ENCODE data around the gene DLGAP3. TPM values are rescaled to one million over a fixed set of nuclear protein-coding genes. Genes with fewer than 3 reads are reported as not detected.

DLGAP3 gene
- total RNA-seq, 1 donor from 2014 or later: 0.18 TPM

DNA sequence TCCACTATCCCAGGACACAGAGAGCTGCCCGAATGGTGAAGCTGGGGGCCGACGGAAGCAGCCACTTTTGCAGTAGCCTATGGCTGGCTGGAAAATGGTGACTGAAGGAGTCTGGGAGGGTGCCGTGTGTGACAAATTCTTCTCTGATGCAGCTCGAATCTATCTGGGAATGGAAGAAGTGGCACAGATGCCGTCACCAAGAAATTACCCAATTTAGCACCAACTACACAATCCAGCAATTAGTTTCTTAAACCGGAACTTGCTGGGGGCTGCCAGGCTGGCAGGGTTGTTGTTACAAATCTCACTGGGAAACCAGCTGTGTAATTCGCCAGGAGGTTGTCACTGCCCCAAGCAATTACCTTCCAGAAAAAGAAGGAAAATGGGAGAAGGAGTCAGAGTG lies 18.0 kb downstream of the DLGAP3 start:
- DNase-seq (no peak), ATAC-seq (no peak)
- no peaks in the 10 kb centered on the region for H3K36me3 ChIP-seq
- H3K27ac ChIP-seq: no peak overlapping the region
- TF ChIP-seq, protein P1, sequence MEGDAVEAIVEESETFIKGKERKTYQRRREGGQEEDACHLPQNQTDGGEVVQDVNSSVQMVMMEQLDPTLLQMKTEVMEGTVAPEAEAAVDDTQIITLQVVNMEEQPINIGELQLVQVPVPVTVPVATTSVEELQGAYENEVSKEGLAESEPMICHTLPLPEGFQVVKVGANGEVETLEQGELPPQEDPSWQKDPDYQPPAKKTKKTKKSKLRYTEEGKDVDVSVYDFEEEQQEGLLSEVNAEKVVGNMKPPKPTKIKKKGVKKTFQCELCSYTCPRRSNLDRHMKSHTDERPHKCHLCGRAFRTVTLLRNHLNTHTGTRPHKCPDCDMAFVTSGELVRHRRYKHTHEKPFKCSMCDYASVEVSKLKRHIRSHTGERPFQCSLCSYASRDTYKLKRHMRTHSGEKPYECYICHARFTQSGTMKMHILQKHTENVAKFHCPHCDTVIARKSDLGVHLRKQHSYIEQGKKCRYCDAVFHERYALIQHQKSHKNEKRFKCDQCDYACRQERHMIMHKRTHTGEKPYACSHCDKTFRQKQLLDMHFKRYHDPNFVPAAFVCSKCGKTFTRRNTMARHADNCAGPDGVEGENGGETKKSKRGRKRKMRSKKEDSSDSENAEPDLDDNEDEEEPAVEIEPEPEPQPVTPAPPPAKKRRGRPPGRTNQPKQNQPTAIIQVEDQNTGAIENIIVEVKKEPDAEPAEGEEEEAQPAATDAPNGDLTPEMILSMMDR (IDR thresholded peaks at IDR 0.05): no peak
- H3K4me3 ChIP-seq: no peak overlapping the region
- intact Hi-C loops (cut with DNase I): no loop called here
- H3K9me3 ChIP-seq: no peaks in the 10 kb centered on the region
- no peaks in the 10 kb centered on the region for H3K27me3 ChIP-seq (ENCODE audit: low read depth)
- no peaks in the 10 kb centered on the region for H3K4me1 ChIP-seq

DNA sequence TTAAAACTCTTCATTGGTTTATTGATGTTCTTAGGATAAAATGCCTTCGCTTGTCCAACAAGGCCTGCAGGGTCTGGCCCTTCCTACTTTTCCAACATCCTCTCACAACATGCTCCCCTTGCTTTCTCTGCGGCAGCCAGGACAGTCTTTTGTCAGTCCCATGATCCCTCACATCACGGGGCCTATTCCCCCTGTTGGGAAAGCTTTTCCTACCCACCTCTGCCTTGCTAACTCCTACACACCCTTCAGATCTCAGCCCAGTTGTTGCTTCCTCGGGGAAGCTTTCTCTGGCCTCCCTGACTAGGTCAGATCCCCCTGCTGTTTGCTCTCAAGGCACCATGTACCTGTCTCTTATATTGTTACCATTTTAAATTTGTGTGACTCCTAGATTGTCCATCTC lies 19.0 kb downstream of the DLGAP3 start:
- H3K36me3 ChIP-seq: no peaks in the 10 kb centered on the region
- no peak overlapping the region for H3K27ac ChIP-seq
- TF ChIP-seq, protein P1 (IDR thresholded peaks at IDR 0.05): no peak
- no peaks in the 10 kb centered on the region for H3K9me3 ChIP-seq
- H3K4me1 ChIP-seq: no peaks in the 10 kb centered on the region
- ATAC-seq (no peak), DNase-seq (no peak)
- no peak overlapping the region for H3K4me3 ChIP-seq
- intact Hi-C loops (cut with DNase I): no loop called here
- H3K27me3 ChIP-seq (ENCODE audit: low read depth): no peaks in the 10 kb centered on the region

DNA sequence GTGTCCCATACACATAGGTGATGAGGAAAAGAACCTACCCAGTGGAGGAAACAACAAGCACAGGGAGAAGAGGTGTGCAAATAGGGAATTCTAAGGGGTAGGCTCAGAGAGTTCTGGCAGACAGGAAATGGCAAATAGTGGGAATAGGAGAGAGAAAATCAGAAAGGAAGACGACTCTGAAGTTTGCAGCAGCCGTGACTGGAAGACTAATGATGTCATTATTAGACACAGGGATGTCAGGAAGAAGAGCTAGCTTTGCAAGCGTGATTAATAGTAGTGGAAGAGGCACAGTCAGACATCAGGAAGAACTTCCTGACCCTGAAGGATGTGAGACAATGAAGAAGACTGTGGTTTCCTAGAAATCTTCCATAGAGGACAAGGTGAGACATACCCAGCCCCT lies 21.1 kb downstream of the DLGAP3 start:
- Histone ChIP-seq H3K4me1 (no peaks in the 10 kb centered on the region), H3K4me3 (no peak overlapping the region), H3K9me3 (no peaks in the 10 kb centered on the region), H3K27ac (no peak overlapping the region), H3K27me3 (ENCODE audit: low read depth) (peaks cover 6% of the 10 kb centered on the region), H3K36me3 (no peaks in the 10 kb centered on the region)
- TF ChIP-seq, protein P1 (IDR thresholded peaks at IDR 0.05): no peak
- ATAC-seq: no peak
- intact Hi-C loops (cut with DNase I): no loop called here
- DNase-seq: no peak

DNA sequence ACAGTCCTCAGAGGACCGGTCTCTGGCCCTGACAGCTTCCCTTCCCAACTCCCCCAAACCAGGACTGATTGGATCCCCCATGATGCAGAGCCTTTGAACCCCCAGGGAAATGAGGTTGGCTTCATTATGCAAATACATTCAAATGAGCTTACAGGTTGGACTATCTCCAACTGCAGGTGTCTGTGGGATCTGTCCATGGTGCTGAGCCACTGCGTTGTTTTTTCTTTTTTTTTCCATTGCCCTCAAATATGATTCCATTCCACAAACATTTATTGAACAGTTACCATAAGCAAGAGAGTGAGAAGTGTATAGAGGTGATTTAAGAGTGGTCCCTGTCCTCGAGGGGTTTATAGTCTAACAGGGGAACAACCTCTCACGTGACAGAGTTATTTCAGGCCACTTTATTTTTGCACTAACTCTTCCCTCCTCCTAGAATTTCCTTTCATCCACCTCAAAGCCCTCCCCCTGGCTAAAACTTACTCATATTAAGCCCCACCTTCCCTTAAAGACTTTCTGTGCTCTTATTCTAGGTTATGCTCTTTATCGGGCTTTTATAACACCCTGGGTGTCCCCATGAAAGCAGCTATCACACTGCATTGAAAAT lies 21.9 kb downstream of the DLGAP3 start:
- H3K27me3 ChIP-seq (ENCODE audit: low read depth): peaks cover 8% of the 10 kb centered on the region
- TF ChIP-seq, protein P1 (IDR thresholded peaks at IDR 0.05): no peak
- no peaks in the 10 kb centered on the region for H3K4me1 ChIP-seq
- H3K36me3 ChIP-seq: no peaks in the 10 kb centered on the region
- DNase-seq: no peak
- H3K27ac ChIP-seq: no peak overlapping the region
- H3K9me3 ChIP-seq: no peaks in the 10 kb centered on the region
- intact Hi-C loops (cut with DNase I): no loop called here
- no peak overlapping the region for H3K4me3 ChIP-seq
- ATAC-seq: no peak

DNA sequence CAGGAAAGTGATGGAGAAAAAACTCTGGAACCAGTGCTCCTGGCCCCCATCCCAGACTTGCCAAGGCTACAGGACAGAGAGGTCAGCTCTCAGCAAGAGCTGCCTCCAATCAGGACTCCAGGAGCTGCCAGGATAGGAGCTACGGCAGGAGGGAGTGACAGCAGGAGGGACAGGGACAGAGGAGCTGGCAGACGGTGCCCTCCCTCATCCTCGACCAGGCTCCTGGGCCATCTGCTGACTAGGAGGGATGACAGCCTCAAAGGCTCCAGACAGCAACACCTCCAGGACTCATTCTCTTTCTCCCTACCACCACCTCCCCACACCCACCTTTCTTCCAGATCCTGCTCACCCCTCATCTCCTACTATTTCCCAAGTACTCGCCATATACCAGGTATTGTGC lies 22.7 kb downstream of the DLGAP3 start:
- H3K27ac ChIP-seq: no peak overlapping the region
- DNase-seq: no peak
- intact Hi-C loops (cut with DNase I): no loop called here
- no peak overlapping the region for H3K4me3 ChIP-seq
- TF ChIP-seq, protein P1 (IDR thresholded peaks at IDR 0.05): no peak
- no peaks in the 10 kb centered on the region for H3K36me3 ChIP-seq
- peaks cover 13% of the 10 kb centered on the region for H3K27me3 ChIP-seq (ENCODE audit: low read depth)
- no peak for ATAC-seq
- H3K4me1 ChIP-seq: no peaks in the 10 kb centered on the region
- no peaks in the 10 kb centered on the region for H3K9me3 ChIP-seq

Measured in lower lobe of right lung (tissue), 2 donors.